Measurements from ENCODE around the gene ABCG1. TPM values are rescaled to one million over a fixed set of nuclear protein-coding genes. Genes with fewer than 3 reads are reported as not detected.

The ABCG1 gene
- total RNA-seq, 1 donor from 2014 or later = 1.9 TPM

DNA sequence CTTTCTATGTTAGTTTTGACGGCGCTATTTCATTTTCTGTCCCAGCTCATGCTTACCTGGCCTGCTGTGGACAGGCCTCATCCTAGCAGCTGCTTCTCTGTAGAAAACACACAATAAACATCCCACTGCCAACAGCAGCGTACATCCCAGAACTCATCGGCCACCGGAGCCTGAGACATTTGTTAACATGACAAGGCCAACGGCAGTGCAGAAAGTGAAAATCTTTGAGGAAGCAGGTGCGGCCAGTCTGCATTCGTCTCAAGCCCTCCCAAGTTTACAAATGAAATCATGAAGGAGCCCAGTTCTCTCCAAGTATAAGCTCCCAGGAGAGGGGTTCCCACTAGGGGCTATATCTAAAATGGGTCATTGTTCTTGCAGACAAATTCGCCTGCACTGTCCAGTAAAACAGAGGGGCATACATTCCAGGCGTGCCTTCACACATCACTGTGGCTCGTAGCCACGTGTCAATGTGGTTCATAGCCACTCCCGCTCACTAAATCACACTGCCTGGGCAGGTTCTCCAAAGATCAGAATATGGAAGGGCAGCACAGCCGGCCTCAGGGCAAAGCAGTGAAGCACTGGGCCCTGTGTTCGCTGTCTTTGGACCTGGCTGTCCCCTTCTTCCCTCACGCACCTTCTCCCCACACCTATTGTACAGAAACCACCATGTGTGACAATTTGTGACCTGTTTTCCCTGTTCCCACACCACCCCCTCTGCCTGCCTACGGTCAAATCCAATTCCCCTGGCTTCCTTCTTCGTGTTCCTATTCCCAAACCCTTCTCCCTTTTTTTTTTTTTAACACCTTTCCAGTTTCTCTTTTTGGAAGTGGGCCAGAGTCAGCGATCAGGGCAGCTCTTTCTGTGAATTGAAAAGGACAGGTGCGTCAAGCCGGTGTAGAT lies 27.0 kb upstream of the ABCG1 start:
- no peak overlapping the region for H3K4me3 Mint-ChIP-seq
- peaks cover 5% of the 10 kb centered on the region for H3K27me3 Mint-ChIP-seq (ENCODE audit: insufficient read depth, low read depth)
- H2AFZ ChIP-seq (replicated peaks) = no peak overlapping the region
- H3K9me3 Mint-ChIP-seq = no peaks in the 10 kb centered on the region
- H3K4me3 ChIP-seq = no peak overlapping the region
- no peak overlapping the region for H3K4me2 ChIP-seq
- DNase-seq (ENCODE audit: low spot score) = no peak
- H3K4me1 Mint-ChIP-seq = peaks cover 13% of the 10 kb centered on the region
- no peaks in the 10 kb centered on the region for H4K20me1 ChIP-seq (ENCODE audit: low read depth)
- H3K36me3 Mint-ChIP-seq = no peaks in the 10 kb centered on the region
- no peak overlapping the region for H3K9ac ChIP-seq
- H3F3A ChIP-seq (ENCODE audit: low read depth) = no peaks in the 10 kb centered on the region
- no peaks in the 10 kb centered on the region for H3K79me2 ChIP-seq (ENCODE audit: low read depth)
- TF ChIP-seq, protein P1, sequence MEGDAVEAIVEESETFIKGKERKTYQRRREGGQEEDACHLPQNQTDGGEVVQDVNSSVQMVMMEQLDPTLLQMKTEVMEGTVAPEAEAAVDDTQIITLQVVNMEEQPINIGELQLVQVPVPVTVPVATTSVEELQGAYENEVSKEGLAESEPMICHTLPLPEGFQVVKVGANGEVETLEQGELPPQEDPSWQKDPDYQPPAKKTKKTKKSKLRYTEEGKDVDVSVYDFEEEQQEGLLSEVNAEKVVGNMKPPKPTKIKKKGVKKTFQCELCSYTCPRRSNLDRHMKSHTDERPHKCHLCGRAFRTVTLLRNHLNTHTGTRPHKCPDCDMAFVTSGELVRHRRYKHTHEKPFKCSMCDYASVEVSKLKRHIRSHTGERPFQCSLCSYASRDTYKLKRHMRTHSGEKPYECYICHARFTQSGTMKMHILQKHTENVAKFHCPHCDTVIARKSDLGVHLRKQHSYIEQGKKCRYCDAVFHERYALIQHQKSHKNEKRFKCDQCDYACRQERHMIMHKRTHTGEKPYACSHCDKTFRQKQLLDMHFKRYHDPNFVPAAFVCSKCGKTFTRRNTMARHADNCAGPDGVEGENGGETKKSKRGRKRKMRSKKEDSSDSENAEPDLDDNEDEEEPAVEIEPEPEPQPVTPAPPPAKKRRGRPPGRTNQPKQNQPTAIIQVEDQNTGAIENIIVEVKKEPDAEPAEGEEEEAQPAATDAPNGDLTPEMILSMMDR (IDR thresholded peaks at IDR 0.05) = no peak
- TF ChIP-seq EZH2phosphoT487 (IDR thresholded peaks at IDR 0.05) = no peak
- no peak for TF ChIP-seq EZH2 (IDR thresholded peaks at IDR 0.05)
- H3K9me3 ChIP-seq (ENCODE audit: low read depth) = no peaks in the 10 kb centered on the region
- H3K27ac Mint-ChIP-seq = no peak overlapping the region
- H3K27me3 ChIP-seq = no peaks in the 10 kb centered on the region
- H3K36me3 ChIP-seq = no peaks in the 10 kb centered on the region
- no peak overlapping the region for H3K27ac ChIP-seq
- no peaks in the 10 kb centered on the region for H3K4me1 ChIP-seq

DNA sequence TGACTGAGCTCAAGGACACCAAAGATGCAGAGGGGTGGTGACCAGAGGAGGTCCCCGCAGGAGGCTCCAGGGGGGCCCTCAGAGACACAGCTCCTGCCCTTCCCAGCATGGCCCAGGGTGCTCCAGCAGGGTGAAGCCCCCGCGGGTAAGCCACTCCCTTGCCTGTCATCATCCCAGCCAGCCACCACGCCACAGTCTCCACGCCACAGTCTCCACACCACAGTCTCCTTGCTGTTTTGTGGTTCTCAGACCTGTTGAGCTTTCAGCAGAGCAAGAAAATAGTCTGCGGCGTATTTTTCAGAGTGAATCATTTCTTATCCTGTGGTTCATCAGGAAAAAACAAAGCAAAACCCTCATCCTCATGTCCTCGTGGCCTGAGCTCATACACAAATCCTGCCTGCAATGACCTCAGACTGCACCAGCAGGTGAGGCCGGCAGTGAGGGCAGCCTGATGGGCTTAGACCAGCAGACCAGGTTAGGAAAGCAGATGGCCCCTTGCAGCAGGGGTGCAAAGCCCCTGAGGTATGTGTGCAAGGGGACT lies 25.7 kb upstream of the ABCG1 start:
- Histone ChIP-seq H3K36me3 (no peaks in the 10 kb centered on the region), H2AFZ (replicated peaks) (no peak overlapping the region), H3K9me3 (ENCODE audit: low read depth) (no peaks in the 10 kb centered on the region), H3K27me3 (no peaks in the 10 kb centered on the region), H3F3A (ENCODE audit: low read depth) (no peaks in the 10 kb centered on the region), H3K27ac (no peak overlapping the region), H3K4me2 (no peak overlapping the region), H3K4me3 (no peak overlapping the region), H3K79me2 (ENCODE audit: low read depth) (no peaks in the 10 kb centered on the region), H4K20me1 (ENCODE audit: low read depth) (no peaks in the 10 kb centered on the region), H3K4me1 (no peaks in the 10 kb centered on the region), H3K9ac (no peak overlapping the region)
- Mint-ChIP-seq H3K36me3 (no peaks in the 10 kb centered on the region), H3K4me3 (no peak overlapping the region), H3K4me1 (peaks cover 13% of the 10 kb centered on the region), H3K27ac (no peak overlapping the region), H3K9me3 (no peaks in the 10 kb centered on the region), H3K27me3 (ENCODE audit: insufficient read depth, low read depth) (peaks cover 5% of the 10 kb centered on the region)
- DNase-seq (ENCODE audit: low spot score) = no peak
- no peak for TF ChIP-seq EZH2phosphoT487 (IDR thresholded peaks at IDR 0.05)
- no peak for TF ChIP-seq EZH2 (IDR thresholded peaks at IDR 0.05)
- TF ChIP-seq, protein P1 (IDR thresholded peaks at IDR 0.05) = no peak

DNA sequence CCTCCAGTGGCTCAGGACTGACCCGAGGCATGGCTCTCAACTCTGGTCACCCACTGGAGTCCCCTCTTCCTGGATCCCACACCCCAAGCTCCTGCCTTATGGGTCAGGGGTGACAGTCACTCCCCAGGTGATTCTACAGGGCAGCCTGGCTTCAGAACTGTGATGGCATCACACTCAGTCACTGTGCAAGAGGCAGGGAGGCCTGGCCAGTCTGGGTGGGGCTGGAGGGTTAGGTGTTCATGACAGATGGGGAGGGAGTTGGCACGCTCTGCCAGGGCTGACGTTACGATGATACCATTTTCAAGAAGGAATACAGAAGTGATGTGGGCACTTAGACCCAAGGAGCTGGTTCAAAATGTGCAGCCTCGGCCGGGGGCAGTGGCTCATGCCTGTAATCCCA lies 25.2 kb upstream of the ABCG1 start:
- no peak overlapping the region for H2AFZ ChIP-seq (replicated peaks)
- H3K27me3 Mint-ChIP-seq (ENCODE audit: insufficient read depth, low read depth) = peaks cover 5% of the 10 kb centered on the region

More for the DNA sequence above, 25.2 kb upstream of the ABCG1 start:
- H3K27ac Mint-ChIP-seq = no peak overlapping the region
- Histone ChIP-seq H3K9me3 (ENCODE audit: low read depth) (no peaks in the 10 kb centered on the region), H3K27me3 (no peaks in the 10 kb centered on the region), H3K4me3 (no peak overlapping the region), H3K4me2 (no peak overlapping the region), H3K79me2 (ENCODE audit: low read depth) (no peaks in the 10 kb centered on the region), H3K9ac (no peak overlapping the region), H3K27ac (no peak overlapping the region), H3F3A (ENCODE audit: low read depth) (no peaks in the 10 kb centered on the region), H3K36me3 (no peaks in the 10 kb centered on the region), H4K20me1 (ENCODE audit: low read depth) (no peaks in the 10 kb centered on the region), H3K4me1 (no peaks in the 10 kb centered on the region)
- H3K36me3 Mint-ChIP-seq = no peaks in the 10 kb centered on the region
- H3K4me3 Mint-ChIP-seq = no peak overlapping the region
- H3K9me3 Mint-ChIP-seq = no peaks in the 10 kb centered on the region
- DNase-seq (ENCODE audit: low spot score) = no peak
- no peak for TF ChIP-seq EZH2phosphoT487 (IDR thresholded peaks at IDR 0.05)
- TF ChIP-seq, protein P1 (IDR thresholded peaks at IDR 0.05) = no peak
- no peak for TF ChIP-seq EZH2 (IDR thresholded peaks at IDR 0.05)
- peaks cover 16% of the 10 kb centered on the region for H3K4me1 Mint-ChIP-seq
